ENCODE measurements around the gene PLA2G2D. TPM values are rescaled to one million over a fixed set of nuclear protein-coding genes. Genes with fewer than 3 reads are reported as not detected.

PLA2G2D gene
- total RNA-seq, 1 donor from 2014 or later, result not detected

GRCh38 chr1:20089328-20090077 lies 29.8 kb downstream of the PLA2G2D start:
- no peak for DNase-seq (ENCODE audit: low spot score)

- DNase-seq (ENCODE audit: low spot score), result no peak
Measured at GRCh38 chr1:20087668-20088067, 31.7 kb downstream of the PLA2G2D start.

GRCh38 chr1:20086800-20087199 lies 32.5 kb downstream of the PLA2G2D start:
- DNase-seq (ENCODE audit: low spot score), result no peak

- no peak for DNase-seq (ENCODE audit: low spot score)
Measured at GRCh38 chr1:20083178-20083944, 36.0 kb downstream of the PLA2G2D start.

GRCh38 chr1:20082772-20083171 lies 36.6 kb downstream of the PLA2G2D start:
- no peak for DNase-seq (ENCODE audit: low spot score)

GRCh38 chr1:20081353-20081810 lies 38.0 kb downstream of the PLA2G2D start:
- DNase-seq (ENCODE audit: low spot score), result no peak

GRCh38 chr1:20080441-20081352 lies 38.6 kb downstream of the PLA2G2D start:
- no peak for DNase-seq (ENCODE audit: low spot score)

GRCh38 chr1:20079661-20080305 lies 39.6 kb downstream of the PLA2G2D start:
- DNase-seq (ENCODE audit: low spot score), result no peak

GRCh38 chr1:20078711-20079110 lies 40.6 kb downstream of the PLA2G2D start:
- no peak for DNase-seq (ENCODE audit: low spot score)

GRCh38 chr1:20078171-20078651 lies 41.1 kb downstream of the PLA2G2D start:
- no peak for DNase-seq (ENCODE audit: low spot score)

GRCh38 chr1:20076710-20077461 lies 42.5 kb downstream of the PLA2G2D start:
- DNase-seq (ENCODE audit: low spot score), result no peak

GRCh38 chr1:20076223-20076622 lies 43.1 kb downstream of the PLA2G2D start:
- DNase-seq (ENCODE audit: low spot score), result no peak

- no peak for DNase-seq (ENCODE audit: low spot score)
Measured at GRCh38 chr1:20075345-20075744, 44.0 kb downstream of the PLA2G2D start.

GRCh38 chr1:20074725-20075171 lies 44.6 kb downstream of the PLA2G2D start:
- DNase-seq (ENCODE audit: low spot score), result no peak

GRCh38 chr1:20074055-20074724 lies 45.1 kb downstream of the PLA2G2D start:
- DNase-seq (ENCODE audit: low spot score), result no peak

- DNase-seq (ENCODE audit: low spot score), result no peak
Measured at GRCh38 chr1:20073256-20073655, 46.1 kb downstream of the PLA2G2D start.

GRCh38 chr1:20072771-20073170 lies 46.6 kb downstream of the PLA2G2D start:
- DNase-seq (ENCODE audit: low spot score), result no peak

- no peak for DNase-seq (ENCODE audit: low spot score)
Measured at GRCh38 chr1:20071416-20071815, 47.9 kb downstream of the PLA2G2D start.

- DNase-seq (ENCODE audit: low spot score), result no peak
Measured at GRCh38 chr1:20070357-20070756, 49.0 kb downstream of the PLA2G2D start.

GRCh38 chr1:20069874-20070273 lies 49.5 kb downstream of the PLA2G2D start, which contains the start of gene PLA2G5:
Gene PLA2G5, plus strand, starts transcription at chr1:20070194. Its CDS starts 14,637 bp downstream, at chr1:20084831.
- peak; percentile 33 for DNase-seq (ENCODE audit: low spot score)

All from mucosa of gallbladder (tissue), 1 donor.